HG02588 (cell line): ENCODE results near the gene CBLB.

Experiments
- ATAC-seq: cut with Tn5 transposase; IDR thresholded peaks from one replicate; pipeline ENCODE4 v1.9.1; 2021; ENCODE audit warnings: mild to moderate bottlenecking, moderate library complexity; ENCODE audit not compliant: unreplicated experiment

Gene CBLB

DNA sequence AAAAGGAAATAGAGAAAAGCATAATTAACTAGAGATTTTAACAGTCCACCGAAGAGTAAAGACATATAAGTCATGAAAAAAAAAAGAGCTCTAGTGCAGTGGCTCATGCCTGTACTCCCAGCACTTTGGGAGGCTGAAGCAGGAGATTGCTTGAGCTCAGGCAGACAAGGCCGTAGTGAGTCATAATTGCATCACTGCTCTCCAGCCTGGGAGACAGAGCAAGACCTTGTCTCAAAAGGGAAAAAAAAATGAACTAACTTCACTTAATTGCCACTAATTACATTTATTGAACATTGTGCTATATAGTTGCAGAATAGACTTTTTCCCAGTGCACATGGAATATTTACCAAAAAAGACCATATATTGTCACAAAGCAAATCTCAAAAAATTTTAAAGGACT is 221.8 kb downstream of the CBLB start:
- ATAC-seq: no peak

DNA sequence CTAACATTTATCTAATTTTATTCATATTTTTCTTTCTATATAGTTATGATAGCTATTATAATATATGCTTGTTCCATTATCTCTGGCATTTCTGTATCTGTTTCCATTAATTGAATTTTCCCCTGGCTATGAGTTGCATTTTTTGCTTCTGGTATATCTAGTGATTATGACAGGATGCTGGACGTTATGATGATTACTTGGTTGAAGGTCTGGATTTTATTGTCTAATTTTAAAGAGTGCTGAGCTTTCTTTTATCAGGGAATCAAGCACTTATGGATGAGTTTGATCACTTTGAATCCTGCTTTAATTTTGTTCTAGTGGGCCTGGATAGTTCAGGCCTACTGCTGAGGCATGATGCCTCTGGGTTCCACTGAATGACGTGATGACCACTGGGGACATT is 229.7 kb downstream of the CBLB start:
- no peak for ATAC-seq

DNA sequence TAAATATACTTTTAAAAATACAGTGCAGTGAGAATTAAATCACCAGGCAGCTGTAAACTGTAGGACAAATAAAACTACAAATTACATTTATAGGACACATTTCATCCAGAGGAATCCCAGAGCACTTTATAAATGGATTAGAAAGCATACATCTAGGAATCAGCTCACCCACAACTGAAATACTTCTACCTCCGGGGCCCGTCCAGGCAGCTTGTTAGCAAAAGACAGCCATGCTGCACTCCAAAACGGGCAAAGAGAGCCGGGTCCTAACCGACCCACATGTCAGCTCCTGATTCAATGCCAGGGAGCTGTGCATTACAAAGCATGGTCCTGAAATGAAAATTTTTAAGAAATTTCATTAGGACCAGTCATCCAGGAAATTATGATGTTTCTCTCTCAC is 234.1 kb downstream of the CBLB start:
- no peak for ATAC-seq

DNA sequence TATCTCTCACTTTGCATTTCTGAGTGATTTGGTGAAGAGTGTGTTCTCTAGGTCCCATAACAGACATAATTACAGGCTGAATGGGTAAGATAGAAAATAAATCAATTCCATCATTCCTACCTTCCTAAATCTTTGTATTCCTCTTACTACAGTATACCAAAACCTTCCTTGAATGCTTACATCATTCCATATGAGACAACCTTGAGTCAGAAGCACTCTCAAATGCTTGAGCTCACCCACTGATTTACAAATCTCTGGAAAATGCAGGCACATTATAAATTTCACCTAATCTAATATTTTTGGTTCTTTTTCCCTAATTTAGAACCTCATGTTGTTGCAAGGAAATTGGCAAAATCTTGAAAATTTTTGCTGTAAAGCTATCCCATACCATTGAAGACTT is 239.1 kb downstream of the CBLB start:
- ATAC-seq: no peak

DNA sequence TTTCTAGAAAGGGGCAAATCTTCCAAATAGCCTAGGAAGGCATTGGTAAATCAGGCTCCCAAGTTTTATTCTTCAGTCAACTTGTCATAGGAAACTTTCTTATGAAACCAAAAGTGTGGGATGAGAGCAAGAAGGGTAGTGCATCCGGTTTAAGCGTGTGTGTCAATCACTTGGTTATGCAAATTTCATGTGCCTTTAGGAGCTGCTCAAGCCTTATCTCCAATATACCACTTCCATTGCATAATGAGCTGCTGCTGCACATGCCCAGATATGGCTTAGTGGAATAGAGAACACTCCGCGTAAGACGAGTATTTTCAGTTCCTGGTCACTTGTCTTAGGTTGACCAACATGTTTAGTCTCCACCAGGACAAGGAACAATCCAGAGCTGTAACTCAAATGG is 242.1 kb downstream of the CBLB start:
- ATAC-seq: no peak

DNA sequence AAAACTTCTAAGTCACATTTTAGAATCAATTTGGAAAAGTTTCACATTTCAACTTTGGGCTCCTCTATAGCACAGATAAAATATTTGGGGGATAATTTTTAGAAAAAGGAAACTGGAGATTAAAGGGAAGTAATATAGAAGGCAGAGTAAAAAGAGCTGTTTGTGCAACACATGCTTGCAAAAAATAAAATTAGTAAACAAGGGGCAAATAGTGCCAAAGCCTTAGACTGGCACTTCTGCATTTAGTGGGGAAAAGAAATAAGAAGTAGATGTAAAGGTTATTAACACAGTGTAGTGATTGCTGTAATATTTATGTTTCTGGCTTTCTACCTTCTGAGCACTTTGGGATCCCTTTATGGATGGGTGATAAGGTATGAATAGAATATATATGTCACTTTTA is 246.6 kb downstream of the CBLB start:
- no peak for ATAC-seq

DNA sequence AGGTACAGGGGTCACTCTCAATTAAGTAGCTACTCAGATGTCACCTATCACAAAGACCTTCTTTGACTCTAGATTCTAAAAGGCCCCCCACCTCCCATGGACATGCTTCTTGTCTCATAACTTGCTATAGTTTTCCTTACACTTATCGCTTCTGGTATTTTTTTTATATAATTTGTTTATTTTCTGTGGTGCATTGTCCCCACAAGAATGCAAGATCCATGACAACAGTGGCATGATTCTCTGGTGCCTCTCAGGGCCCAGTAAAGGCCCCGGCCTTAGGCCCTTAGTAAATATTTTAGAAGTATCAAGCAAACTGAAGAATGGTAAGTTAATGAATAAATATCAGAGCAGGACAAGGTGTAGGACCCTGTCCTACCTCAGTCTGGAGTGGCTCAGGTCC is 248.6 kb downstream of the CBLB start:
- no peak for ATAC-seq

DNA sequence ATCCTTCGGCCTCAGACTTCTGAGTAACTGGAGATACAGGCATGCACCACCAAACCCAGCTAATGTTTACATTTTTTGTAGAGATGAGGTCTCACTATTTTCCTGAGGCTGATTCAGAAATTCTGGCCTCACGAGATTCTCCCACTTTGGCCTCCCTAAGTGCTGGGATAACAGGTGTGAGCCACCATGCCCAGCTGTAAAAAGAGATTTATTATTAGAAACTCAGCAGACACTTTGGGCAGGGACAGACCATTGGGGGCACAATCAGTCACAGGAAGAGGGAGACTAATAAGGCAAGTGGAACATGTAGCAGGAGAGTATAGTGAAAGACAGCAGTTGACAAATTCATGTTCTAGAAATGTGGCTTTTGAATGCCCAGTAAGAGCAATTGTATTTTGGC is 249.2 kb downstream of the CBLB start:
- no peak for ATAC-seq

DNA sequence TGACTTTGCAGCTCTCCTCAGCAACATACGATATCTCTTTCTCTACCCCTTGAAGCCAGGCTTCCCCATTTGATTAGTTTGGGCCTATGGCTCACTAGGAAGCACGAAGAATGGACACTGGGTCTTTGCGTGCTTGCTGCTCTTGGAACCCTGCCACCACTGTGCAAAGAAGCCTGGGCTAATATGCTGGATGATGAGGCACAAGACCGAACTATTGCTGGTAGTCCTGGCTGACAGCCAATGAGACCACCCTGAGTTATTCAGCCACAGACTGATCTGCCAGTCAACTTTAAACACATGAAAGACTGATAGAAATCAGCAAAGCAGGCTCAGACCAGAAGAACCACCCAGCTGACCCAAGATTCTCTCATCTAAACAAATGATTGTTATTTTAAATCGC is 250.3 kb downstream of the CBLB start:
- ATAC-seq: no peak

DNA sequence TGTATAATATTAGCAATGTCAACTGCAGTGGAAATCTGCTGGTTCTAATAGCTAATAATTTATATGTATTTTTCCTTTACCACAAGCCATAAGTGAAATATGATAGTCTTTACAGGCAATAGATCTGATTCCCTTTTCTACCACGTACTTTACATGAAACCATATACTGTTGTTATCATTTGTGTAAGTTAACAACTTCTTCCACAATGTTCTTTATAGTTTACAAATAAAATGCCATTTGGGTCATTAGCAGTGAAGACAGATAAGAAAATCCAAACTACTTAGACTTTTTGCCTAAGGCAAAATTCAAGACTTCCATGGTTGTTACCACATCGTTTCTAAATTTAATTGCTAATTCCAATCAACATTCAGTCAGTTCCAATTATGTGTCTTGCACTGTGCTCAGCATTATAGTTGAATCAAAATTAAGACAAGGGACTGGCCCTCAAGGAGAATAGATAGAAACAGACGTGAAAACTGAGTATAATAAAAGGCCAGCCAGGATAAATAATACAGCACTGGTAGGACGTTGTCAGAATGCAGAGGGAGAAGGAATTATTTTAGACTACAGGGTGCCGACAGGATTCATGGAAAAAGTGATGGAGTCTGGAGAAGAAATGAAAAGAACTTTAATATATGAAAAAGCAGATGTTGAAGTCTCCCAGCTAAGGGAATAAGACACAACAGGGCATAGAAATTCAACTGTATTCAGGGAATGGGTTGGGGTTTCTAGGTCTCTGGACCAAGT is 252.3 kb downstream of the CBLB start:
- no peak for ATAC-seq

DNA sequence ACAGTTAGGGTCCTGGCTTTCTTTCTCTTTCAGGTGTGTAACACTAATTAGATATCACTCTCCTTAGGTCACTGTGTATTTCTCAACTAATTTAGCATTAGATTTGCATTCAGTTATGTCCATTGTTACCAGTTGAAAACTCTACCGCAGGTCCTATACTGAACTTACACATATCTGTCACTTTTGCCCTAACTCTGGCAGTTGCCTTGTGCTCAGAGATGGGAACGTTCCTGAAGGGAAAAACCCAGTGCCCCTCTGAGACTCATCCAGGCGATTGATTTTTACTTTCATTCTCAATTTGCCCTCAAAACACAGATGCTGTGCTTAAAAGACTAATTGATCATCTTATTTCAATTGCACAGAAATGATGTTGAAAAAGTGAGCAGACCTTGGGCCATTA is 253.0 kb downstream of the CBLB start:
- ATAC-seq: no peak

DNA sequence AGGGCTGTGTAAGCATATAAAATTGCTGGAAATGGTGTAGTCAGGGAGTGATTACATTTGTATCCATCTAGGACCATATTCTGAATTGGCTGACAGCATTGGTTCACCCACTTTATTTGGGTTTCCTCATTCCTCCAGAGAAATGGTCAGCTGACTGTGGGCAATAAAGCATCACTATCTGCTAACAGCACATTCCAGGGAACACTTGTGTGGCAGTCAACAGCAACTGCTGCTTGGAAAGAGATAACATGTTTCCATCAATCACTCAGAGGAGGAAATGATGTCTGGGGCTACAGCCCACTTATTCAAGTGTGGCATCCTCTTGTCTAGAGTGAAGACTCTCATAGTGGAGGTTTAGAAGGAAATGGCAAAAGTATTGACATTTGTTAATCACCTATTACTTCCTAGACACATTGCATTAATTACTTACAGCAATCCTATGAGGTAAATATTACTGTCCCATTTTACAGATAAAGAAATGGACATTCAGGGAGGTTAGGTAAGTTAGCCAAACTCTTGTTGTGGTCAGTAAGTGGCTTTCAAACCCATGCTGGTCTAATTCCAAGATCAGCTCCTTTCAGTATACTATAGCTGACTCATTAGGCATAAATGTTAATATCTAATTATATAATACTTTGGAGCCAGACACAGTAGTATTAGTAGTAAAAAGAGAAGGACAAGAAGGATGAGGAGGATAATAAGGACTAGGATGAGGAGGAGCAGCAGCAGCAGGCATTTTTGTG is 254.4 kb downstream of the CBLB start:
- no peak for ATAC-seq

DNA sequence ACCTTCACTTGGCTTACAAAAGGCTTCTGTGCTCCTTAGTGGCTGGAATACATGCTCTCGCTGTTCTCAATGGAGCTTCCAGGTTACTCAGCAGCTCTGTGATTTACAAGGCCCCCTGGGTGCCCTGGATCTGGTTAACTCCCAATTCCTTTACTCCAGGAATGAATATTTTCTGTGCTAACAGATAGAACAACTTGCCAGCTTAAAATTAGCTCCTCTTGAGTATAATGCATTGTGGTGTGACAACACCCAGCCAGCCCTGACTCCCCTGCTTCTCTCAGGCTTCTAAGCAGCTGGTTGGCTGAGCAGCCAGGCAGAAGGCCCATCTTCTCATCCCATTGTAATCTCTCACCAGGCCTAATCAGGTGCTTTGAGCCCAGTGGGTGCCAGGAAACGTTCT is 255.7 kb downstream of the CBLB start:
- ATAC-seq: no peak

DNA sequence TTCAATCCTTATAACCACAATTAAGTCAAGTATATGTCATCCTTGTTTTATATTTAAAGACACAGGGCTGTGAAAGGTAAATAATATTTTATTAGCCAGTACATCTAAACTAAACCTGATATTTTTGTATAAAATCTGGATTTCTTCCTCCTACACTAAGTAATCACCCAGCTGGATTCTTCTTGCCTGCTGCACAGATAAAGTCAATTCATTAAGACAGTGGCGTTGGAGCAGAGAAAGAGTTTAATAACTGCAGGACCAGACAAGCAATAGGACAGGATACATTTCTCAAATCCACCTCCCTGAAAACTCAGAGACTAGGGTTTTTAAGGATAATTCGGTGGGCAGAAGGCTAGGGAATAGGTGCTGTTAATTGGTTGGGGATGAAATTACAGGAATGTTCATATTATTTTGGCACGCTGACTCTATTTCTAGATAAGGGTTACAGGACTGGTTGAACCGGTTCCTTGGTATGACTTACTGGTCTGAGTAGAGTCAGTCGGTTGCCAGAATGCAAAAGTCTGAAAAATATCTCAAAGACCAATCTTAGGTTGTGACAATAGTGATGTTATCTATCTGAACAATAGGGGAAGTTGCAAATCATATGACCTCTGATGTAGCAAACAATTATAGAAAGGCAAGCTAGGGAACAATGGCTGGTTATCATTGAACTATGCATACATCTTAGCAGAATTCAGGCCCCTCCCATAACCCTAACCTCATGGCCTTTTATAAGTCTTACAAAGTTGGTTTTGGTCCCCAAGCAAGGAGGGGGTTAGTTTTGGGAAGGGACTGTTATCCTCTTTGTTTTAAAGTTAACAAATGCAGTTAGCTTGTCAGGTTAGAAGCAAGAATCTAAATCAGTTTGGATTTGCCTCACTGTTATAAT is 257.3 kb downstream of the CBLB start:
- ATAC-seq: no peak

DNA sequence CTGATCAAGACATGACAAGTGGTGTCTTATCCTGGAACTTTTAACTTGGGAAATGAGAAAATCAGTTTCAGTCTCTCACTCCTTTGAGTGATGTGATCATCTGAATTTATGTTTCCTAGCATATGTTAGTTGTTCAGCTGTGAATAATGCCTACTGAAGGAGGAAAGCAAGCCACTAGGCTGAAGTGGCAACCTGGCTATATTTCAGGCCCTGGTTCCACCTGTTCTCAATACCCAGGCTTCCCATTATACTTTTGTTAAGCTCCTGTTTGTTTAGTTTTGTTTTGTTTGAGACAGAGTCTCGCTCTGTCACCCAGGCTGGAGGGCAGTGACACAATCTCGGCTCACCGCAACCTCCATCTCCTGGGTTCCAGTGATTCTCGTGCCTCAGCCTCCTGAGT is 258.3 kb downstream of the CBLB start:
- no peak for ATAC-seq

DNA sequence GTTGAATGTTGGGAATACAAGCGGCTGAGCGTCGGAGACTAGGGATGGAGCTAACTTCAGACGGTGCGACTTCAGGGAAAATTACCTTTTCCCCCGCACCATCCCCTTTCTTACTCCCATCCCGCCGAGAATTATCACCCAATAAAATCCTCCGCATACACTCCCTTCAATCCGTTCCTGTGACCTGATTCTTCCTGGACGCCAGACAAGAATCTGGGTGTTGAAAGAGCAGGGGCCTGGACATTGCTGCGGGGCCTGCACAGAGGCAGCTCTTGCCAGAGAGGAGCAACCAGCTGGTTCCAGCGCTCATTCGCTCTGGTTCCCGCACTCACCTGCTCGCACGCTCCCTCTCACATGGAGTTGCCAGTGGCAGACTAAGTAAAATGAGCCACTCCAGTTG is 260.2 kb downstream of the CBLB start:
- no peak for ATAC-seq

DNA sequence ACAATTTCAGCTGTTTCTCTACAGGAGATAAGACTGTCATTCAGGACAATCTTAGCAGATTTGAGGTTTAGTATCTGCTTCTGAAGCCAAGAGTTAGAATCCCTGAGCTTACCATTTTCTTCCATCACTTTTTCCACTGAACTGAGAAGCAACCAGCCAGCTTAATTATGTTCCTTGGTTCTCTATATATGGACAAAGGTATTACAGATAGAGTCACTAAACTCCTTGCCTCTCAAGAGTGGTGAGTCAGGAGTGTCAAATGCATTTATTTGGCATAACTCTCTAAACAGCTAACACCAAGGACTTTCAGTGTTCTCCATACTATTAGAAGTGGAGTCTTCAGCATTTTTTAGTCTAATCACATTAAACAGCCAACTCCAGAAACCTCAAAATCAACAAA is 262.8 kb downstream of the CBLB start:
- ATAC-seq: no peak
